A673 (cell line): ENCODE results near the gene GABBR1. TPM values are rescaled to one million over a fixed set of nuclear protein-coding genes. Genes with fewer than 3 reads are reported as not detected.

Source experiments
- BruUV-seq: library from RNA; stranded (reverse); fragments of 400-500 nt; replicated peaks from 2 replicates; lab custom pipeline; 2021; lab: Mats Ljungman, UMichigan
- CTCF ChIA-PET: fragments of 300-600 bp; sonication (Branson Sonifier 250); formaldehyde crosslinking; loops from one replicate; lab custom pipeline; 2022; ENCODE audit warnings: antibody characterized with exemption; lab: Charles Lee
- POLR2A ChIA-PET: fragments of 300-600 bp; sonication (Branson Sonifier 250); formaldehyde crosslinking; loops from one replicate; lab custom pipeline; 2022; ENCODE audit warnings: antibody characterized with exemption; ENCODE audit not compliant: low non-redundant PET; lab: Charles Lee
- DNase-seq: peaks from one replicate; pipeline ENCODE4 v3.0.0-alpha.2; 2015; ENCODE audit warnings: low spot score
- H3K27ac ChIP-seq: fragments of 200-600 bp; sonication (generic); 2 replicates; pipeline ENCODE4 v1.5.1; 2016; ENCODE audit warnings: mixed run types, low read depth, mild to moderate bottlenecking, mixed read lengths, antibody characterized with exemption, low read length; ENCODE audit not compliant: poor library complexity, severe bottlenecking
- H3K27me3 ChIP-seq: fragments of 200-600 bp; sonication (generic); replicated peaks from 2 replicates; pipeline ENCODE4 v1.6.1; 2017; ENCODE audit warnings: mixed run types, low read depth, mild to moderate bottlenecking, mixed read lengths, antibody characterized with exemption, low read length; ENCODE audit not compliant: insufficient read depth, poor library complexity
- H3K36me3 ChIP-seq: fragments of 200-600 bp; sonication (generic); 2 replicates; pipeline ENCODE4 v1.6.1; 2016; ENCODE audit warnings: mixed run types, mild to moderate bottlenecking, mixed read lengths, antibody characterized with exemption, low read length; ENCODE audit not compliant: insufficient read depth, poor library complexity, severe bottlenecking
- H3K4me1 ChIP-seq: fragments of 200-600 bp; sonication (generic); 2 replicates; pipeline ENCODE4 v1.6.1; 2017; ENCODE audit warnings: mixed run types, mild to moderate bottlenecking, mixed read lengths, antibody characterized with exemption, low read length; ENCODE audit not compliant: insufficient read depth, poor library complexity, severe bottlenecking
- H3K4me3 ChIP-seq: fragments of 200-600 bp; sonication (generic); 2 replicates; pipeline ENCODE4 v1.5.1; 2016; ENCODE audit warnings: low read depth, mixed run types, mild to moderate bottlenecking, mixed read lengths, low read length; ENCODE audit not compliant: poor library complexity, severe bottlenecking
- H3K9me3 ChIP-seq: fragments of 200-600 bp; sonication (generic); 2 replicates; pipeline ENCODE4 v1.6.1; 2016; ENCODE audit warnings: mixed run types, low read depth, mild to moderate bottlenecking, mixed read lengths, antibody characterized with exemption, low read length; ENCODE audit not compliant: poor library complexity, severe bottlenecking
- EZH2 ChIP-seq: fragments of 200-600 bp; sonication (generic); IDR thresholded peaks from 2 replicates; pipeline ENCODE4 v1.6.1; 2017; ENCODE audit warnings: borderline replicate concordance, low read depth, mild to moderate bottlenecking, mixed read lengths, antibody characterized with exemption, low read length; ENCODE audit not compliant: poor library complexity, severe bottlenecking
- intact Hi-C: fragments of 100-400 bp; cut with micrococcal nuclease; formaldehyde crosslinking; loops from one replicate; pipeline ENCODE4 v1.10.0; 2022; ENCODE audit not compliant: unreplicated experiment
- total RNA-seq: library from RNA; stranded (reverse); gene quantifications from 2 replicates; pipeline ENCODE4 v1.2.3, GENCODE V29; 2021
- TF ChIP-seq, protein P1 (sequence below): fragments of 300-800, 200-600 bp; sonication (generic); conservative IDR thresholded peaks from 2 replicates; pipeline ENCODE4 v1.5.1; 2017; ENCODE audit warnings: low read depth, mild to moderate bottlenecking, antibody characterized with exemption, low read length, moderate library complexity, mixed read lengths

GABBR1 gene
- total RNA-seq, 1 experiment from 2014 or later, result 81.3 TPM

DNA sequence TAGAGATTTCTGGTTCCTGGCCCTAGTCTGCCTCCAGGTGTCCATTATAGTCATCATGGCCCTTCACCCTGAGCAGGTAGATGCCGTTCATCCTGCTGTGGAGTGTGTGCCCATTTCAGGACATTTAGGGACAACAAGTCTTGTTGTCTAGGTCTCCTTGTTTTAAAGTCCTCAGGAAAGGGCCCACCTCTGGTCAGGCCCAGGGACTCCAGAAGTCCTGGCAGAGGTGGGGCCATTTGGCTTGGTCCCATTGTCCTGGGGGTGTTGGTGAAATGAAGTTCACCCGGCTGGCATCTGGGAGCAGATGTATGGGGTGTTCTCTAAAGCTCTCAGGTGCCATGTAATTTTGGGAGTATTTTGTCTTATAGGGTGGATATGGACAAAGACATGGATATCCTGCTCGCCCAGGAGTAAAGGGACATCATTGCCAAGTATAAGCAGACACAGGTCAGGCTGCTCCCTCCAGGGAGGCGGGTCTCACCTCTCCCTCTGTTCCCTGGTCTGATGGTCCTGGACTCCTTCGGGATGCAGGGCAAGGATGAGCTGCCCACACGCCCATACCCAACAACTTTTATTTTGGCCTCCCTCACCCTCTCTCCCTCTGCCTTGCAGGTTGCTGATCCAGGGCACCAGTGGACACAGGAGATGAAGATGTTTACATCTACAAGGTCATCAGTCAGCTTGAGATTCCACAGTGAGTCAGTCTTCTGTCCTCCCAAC, 113.5 kb downstream of the GABBR1 start:
- H3K4me3 ChIP-seq, result no peak overlapping the region
- H3K27me3 ChIP-seq, result peaks cover 15% of the 10 kb centered on the region
- BruUV-seq, result no TSS peak
- TF ChIP-seq, protein P1, sequence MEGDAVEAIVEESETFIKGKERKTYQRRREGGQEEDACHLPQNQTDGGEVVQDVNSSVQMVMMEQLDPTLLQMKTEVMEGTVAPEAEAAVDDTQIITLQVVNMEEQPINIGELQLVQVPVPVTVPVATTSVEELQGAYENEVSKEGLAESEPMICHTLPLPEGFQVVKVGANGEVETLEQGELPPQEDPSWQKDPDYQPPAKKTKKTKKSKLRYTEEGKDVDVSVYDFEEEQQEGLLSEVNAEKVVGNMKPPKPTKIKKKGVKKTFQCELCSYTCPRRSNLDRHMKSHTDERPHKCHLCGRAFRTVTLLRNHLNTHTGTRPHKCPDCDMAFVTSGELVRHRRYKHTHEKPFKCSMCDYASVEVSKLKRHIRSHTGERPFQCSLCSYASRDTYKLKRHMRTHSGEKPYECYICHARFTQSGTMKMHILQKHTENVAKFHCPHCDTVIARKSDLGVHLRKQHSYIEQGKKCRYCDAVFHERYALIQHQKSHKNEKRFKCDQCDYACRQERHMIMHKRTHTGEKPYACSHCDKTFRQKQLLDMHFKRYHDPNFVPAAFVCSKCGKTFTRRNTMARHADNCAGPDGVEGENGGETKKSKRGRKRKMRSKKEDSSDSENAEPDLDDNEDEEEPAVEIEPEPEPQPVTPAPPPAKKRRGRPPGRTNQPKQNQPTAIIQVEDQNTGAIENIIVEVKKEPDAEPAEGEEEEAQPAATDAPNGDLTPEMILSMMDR, result no peak
- TF ChIP-seq EZH2, result no peak
- DNase-seq, result no peak
- H3K36me3 ChIP-seq, result no peaks in the 10 kb centered on the region
- intact Hi-C loops, result no loop called here
- H3K4me1 ChIP-seq, result no peaks in the 10 kb centered on the region
- POLR2A ChIA-PET, result no interaction called here
- H3K27ac ChIP-seq, result no peak overlapping the region
- CTCF ChIA-PET, result no interaction called here
- peaks cover 9% of the 10 kb centered on the region for H3K9me3 ChIP-seq

DNA sequence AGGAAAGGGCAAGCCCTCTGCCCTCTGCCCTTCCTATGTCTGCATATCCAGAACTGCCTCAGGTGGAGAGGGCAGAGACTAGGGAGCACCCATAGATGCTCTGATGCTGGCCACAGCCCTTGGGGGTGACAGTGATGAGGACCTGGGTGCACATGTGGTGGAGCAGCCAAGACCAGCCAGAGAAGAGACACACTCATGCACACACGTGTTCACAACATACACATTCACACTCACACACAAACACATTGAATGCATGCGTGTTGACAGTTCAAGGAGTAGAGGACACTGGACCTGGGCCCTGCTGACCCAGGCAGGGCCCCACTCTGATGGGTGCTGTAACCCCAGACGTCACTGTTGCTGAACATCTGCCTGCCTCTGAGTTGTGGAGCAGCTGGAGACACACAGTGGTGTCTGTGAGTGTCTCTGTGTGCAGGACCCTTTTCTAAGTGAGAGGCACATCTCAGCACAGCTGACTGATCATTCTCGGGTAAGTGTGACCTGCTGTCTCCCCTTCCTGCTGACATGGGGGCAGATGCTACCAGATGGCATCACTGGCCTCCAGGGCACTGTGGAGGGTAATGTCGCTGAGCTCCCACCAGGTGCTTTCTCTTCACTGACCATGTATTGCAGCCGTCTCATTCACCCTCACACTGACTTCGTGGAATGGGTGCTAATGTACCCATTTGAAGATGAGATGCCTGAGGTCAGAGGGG, 115.1 kb downstream of the GABBR1 start:
- Histone ChIP-seq H3K27ac (no peak overlapping the region), H3K27me3 (peaks cover 4% of the 10 kb centered on the region), H3K36me3 (no peaks in the 10 kb centered on the region), H3K9me3 (peaks cover 3% of the 10 kb centered on the region), H3K4me3 (no peak overlapping the region), H3K4me1 (no peaks in the 10 kb centered on the region)
- intact Hi-C loops, result no loop called here
- BruUV-seq, result no TSS peak
- DNase-seq, result no peak
- TF ChIP-seq, protein P1, result no peak
- TF ChIP-seq EZH2, result no peak
- POLR2A ChIA-PET, result no interaction called here
- CTCF ChIA-PET, result no interaction called here

DNA sequence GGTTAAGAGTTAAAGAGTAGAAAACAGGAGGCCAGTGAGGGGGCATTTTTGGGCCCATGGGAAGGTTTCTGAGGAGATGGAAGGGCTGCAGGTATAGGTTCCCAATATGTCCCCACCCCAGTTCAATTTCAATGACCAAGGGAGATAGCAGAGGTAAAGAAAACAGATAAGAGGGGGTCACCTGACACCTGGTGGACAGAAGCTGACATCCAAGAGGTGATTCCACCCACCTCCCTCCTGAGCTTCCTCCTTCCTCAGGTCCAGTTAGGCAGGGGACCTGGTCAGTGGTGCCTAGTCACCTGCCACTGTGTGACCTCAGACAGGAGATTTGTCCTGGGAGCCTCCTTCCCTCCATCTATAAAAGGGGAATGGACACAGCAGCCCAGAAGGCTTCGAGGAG, 115.7 kb downstream of the GABBR1 start:
- H3K27me3 ChIP-seq, result peaks cover under 1% of the 10 kb centered on the region
- H3K4me3 ChIP-seq, result no peak overlapping the region
- intact Hi-C loops, result no loop called here
- no peaks in the 10 kb centered on the region for H3K36me3 ChIP-seq
- no peak overlapping the region for H3K27ac ChIP-seq
- TF ChIP-seq, protein P1, result no peak
- TF ChIP-seq EZH2, result no peak
- BruUV-seq, result no TSS peak
- POLR2A ChIA-PET, result no interaction called here
- no peak for DNase-seq
- no peaks in the 10 kb centered on the region for H3K9me3 ChIP-seq
- no peaks in the 10 kb centered on the region for H3K4me1 ChIP-seq
- CTCF ChIA-PET, result no interaction called here
